Stomach (tissue), 4 donors: ENCODE measurements around the gene OR10H4.
"Not testable (repeated sequence)": the region's sequence is repeated elsewhere in the genome, so short reads cannot be mapped to it uniquely, and the experiment has no call there.

ENCODE experiments used
- EP300 ChIP-seq: sonication (generic); formaldehyde crosslinking; IDR thresholded peaks from one replicate; pipeline ENCODE4 v1.6.1; 2017; ENCODE audit warnings: antibody characterized with exemption
- POLR2A ChIP-seq, 4 donors: fragments of 450-650 bp; IDR thresholded peaks; one replicate each; pipeline ENCODE4 v1.6.1; 2016; ENCODE audit warnings: antibody characterized with exemption in 4 of 4, control low read depth in 2 of 4, mild to moderate bottlenecking in 1 of 4, moderate library complexity in 1 of 4
- POLR2AphosphoS5 ChIP-seq, 3 donors: sonication (generic); formaldehyde crosslinking; IDR thresholded peaks; one replicate each; pipeline ENCODE4 v1.6.1; 2016; ENCODE audit warnings: antibody characterized with exemption in 3 of 3
- TF ChIP-seq, protein P1 (sequence below), 7 experiments: fragments of 450-650 bp in 4 of 7; fragments of 200-600 bp in 3 of 7; sonication (generic) in 3 of 7; IDR thresholded peaks; one replicate each; pipeline ENCODE4 v1.5.1; 2016 to 2019; ENCODE audit warnings: antibody characterized with exemption in 7 of 7, control low read depth in 2 of 7, mild to moderate bottlenecking in 1 of 7

DNA sequence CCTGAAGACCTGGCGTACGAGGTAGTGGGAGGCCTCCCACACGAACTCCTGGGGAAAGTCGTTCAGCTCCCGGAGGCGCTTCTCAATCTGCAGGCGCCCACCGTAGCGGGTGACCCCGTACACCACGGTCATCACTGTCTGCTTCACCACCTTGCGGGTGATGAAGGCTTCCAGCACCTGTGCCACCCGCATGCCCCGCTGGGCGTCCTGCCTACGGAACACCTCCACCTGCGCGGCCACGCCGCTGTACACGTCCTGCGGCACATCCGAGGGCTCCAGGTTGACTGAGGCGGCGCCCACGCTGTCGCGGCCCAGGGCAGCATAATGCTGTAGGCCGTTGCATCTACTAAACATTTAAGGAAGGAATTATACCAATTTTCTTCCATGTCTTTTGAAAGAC is 45.9 kb upstream of the OR10H4 start:
- TF ChIP-seq, protein P1, sequence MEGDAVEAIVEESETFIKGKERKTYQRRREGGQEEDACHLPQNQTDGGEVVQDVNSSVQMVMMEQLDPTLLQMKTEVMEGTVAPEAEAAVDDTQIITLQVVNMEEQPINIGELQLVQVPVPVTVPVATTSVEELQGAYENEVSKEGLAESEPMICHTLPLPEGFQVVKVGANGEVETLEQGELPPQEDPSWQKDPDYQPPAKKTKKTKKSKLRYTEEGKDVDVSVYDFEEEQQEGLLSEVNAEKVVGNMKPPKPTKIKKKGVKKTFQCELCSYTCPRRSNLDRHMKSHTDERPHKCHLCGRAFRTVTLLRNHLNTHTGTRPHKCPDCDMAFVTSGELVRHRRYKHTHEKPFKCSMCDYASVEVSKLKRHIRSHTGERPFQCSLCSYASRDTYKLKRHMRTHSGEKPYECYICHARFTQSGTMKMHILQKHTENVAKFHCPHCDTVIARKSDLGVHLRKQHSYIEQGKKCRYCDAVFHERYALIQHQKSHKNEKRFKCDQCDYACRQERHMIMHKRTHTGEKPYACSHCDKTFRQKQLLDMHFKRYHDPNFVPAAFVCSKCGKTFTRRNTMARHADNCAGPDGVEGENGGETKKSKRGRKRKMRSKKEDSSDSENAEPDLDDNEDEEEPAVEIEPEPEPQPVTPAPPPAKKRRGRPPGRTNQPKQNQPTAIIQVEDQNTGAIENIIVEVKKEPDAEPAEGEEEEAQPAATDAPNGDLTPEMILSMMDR (IDR thresholded peaks at IDR 0.05), result not testable (repeated sequence)
- not testable (repeated sequence) for TF ChIP-seq POLR2A (IDR thresholded peaks at IDR 0.05); POLR2AphosphoS5 (IDR thresholded peaks at IDR 0.05); EP300
